ENCODE results near the gene GRAP.
"Not testable (repeated sequence)": the region's sequence is repeated elsewhere in the genome, so short reads cannot be mapped to it uniquely, and the experiment has no call there.

- TF ChIP-seq CTCF, POLR2A (IDR thresholded peaks at IDR 0.05): not testable (repeated sequence)
Measured at GRCh38 chr17:19042369-19042768, 4.4 kb downstream of the GRAP start.
